Fibroblast of peridontal ligament (primary cell): ENCODE measurements around the gene TDRD12.
"Not testable (repeated sequence)": the region's sequence is repeated elsewhere in the genome, so short reads cannot be mapped to it uniquely, and the experiment has no call there.

Source experiments
- DNase-seq: peaks from one replicate; pipeline ENCODE4 v3.0.0-alpha.2; 2010; ENCODE audit errors: extremely low read depth

TDRD12 gene

DNA sequence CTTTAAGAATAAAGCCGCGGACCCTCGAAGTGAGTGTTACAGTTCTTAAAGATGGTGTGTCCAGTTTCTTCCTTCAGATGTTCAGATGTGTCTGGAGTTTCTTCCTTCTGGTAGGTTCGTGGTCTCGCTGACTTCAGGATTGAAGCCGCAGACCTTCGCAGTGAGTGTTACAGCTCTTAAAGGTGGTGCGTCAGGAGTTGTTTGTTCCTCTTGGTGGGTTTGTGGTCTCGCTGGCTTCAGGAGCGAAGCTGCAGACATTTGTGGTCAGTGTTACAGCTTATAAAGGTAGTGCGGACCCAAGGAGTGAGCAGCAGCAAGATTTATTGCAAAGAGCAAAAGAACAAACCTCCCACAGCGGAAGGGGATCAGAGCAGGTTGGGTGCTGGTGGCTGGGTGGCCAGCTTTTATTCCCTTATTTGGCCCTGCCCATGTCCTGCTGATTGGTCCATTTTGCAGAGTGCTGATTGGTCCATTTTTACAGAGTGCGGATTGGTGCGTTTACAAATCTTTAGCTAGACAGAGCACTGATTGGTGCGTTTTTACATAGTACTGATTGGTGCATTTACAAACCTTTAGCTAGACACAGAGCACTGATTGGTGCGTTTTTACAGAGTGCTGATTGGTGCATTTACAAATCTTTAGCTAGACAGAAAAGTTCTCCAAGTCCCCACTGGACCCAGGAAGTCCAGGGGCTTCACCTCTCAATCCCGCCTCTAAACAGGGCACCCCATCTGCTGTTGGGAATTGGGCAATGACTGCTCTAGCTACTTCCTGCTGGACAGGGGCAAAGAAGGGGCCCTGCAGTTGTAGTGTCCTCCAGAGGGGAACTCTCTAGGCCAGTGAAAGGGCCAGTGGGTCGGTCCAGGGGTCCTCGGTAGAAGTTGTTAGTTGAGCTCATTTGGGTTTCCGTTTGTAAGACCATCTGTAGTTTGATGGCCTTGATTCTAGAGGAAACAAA is 26.1 kb upstream of the TDRD12 start:
- not testable (repeated sequence) for DNase-seq

DNA sequence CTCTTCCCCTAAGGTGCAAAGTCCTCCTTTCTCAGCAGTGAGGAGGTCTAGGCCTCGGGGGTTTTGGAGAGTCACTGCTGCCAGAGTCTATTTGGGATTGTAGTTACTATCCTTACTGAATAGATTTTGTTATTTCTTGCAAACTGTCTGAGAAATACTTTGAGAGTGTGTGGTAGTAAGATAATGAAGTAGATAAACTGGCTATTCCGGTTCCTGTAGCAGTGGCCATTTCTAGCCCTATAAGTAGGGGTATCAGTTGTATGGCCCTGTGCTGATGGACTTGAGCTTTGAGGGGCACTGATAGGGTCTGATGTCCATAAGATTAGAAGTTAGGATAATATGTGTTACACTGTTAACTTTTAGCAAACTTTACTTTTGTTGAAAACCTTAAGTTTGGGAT is 25.3 kb upstream of the TDRD12 start:
- not testable (repeated sequence) for DNase-seq

DNA sequence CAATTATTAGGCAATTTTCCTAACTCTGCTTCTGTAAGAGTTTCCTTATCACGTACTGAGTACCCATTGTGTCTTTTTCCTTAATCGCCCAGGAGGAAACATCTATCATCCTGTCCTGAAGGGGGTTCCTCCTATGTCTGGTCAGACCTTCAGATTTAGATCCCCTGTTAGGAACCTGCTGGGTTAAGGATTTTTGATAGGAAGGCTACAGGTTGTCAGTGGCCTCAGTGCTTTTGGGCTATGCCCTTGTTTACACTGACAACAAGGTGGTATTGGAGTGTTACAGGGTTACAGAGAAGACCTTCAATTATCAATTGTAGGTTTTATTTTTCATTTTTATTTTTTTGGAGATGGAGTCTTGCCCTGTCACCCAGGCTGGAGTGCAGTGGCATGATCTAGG is 24.7 kb upstream of the TDRD12 start:
- not testable (repeated sequence) for DNase-seq

DNA sequence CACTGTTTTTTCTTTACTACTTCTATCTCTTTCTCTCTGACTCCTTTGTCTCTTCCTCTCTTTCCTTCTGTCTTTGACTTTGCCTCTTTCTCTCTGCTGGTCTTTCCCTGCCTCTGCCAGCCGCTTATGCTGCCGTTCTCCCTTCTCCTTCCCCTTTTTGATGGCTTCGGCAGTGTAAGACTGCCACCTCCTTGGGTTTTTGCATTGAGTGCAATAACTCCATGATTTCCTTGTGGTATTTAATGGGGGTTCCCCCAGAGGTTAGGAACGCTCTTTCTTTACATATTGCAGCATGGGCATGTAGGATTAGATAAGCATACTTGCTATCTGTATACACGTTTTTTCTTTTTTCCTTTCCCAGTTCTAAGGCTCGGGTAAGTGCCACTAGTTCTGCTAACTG is 24.1 kb upstream of the TDRD12 start:
- DNase-seq = not testable (repeated sequence)

DNA sequence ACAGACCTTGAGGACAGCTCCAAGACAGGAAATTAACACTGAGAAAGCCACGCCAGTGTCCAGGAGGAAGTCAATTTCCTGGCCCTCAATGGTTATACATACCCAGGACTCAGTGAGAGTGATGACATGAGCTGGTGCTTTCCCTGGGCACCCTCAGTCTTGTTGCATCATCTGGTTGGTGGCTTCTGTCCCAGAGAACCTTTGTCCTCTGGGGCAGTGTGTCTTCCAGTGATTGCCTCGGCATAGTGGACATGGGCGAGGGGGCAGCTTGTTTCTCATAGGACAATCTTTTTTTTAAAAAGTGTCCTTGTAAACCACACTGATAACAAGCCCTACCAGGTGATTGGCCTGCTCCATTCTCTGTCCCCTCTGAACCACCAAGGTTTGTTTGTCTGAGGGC is 22.8 kb upstream of the TDRD12 start:
- not testable (repeated sequence) for DNase-seq

- DNase-seq = not testable (repeated sequence)
Measured at GRCh38 chr19:32700129-32700528, 19.4 kb upstream of the TDRD12 start.

DNA sequence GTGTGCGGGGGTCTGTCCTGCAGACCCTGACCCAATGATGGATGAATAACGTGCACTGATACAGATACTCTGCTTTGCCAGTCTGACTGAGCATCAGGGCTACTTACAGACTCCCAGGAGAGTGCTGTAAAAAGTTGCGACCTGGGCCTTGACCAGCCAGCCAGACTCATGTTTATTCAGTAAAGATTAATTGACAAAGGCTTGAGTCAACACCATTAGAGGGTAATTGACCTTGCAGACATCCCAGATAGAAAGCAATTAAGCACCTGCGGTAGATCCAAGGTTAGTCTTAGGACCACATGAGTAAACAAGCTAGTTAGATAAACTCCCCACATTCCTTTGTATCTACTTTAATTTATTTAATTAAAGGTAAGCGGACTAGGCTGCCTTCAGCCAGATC is 17.6 kb upstream of the TDRD12 start:
- DNase-seq = no peak

- DNase-seq = not testable (repeated sequence)
Measured at GRCh38 chr19:32704006-32704405, 15.6 kb upstream of the TDRD12 start.

- DNase-seq = no peak
Measured at GRCh38 chr19:32708457-32708856, 11.1 kb upstream of the TDRD12 start.

DNA sequence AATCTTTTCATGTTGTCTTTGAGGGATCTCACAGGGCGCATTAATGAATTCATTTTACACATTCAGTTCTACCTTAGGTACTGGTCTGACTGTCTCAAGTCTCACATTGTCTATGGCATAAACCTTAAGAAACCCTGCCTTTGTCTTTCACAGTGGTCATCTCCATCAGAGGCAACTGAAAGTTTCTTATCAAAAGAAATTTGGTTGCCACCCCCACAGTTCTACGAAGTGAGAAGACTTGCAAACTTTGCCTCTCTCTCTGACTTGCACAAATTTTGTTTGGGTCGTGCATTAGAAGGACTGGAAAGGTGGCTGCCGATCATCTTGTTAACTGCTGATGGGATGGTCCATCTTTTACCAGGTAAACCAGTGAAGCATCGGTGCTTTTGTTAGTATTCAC is 10.5 kb upstream of the TDRD12 start:
- no peak for DNase-seq

GRCh38 chr19:32711747-32712146 is 7.8 kb upstream of the TDRD12 start:
- DNase-seq = no peak

GRCh38 chr19:32716203-32716602 is 3.4 kb upstream of the TDRD12 start:
- DNase-seq = not testable (repeated sequence)

GRCh38 chr19:32717496-32717895 is 2.1 kb upstream of the TDRD12 start:
- DNase-seq = no peak

DNA sequence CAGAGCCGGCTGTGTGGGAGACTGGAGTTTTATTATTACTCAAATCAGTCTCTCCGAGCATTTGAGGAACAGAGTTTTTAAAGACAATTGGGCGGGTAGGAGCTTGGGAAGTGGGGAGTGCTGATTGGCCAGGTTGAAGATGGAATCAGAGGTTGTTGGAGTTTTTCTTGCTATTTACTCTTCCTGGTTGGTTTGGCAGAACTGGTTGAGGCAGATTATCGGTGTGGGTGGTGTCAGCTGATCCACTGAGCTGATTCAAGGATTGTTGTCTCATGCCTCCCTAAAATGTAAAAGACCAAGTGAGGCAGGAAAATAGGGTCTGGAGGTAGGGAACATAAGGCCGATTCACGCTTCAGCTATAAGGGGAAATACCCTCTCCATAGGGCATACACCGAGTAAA is 1.3 kb upstream of the TDRD12 start:
- no peak for DNase-seq

- DNase-seq = no peak
Measured at GRCh38 chr19:32720216-32720935, 809 bp downstream of the TDRD12 start.

GRCh38 chr19:32720936-32721250 is 1.3 kb downstream of the TDRD12 start:
- no peak for DNase-seq

DNA sequence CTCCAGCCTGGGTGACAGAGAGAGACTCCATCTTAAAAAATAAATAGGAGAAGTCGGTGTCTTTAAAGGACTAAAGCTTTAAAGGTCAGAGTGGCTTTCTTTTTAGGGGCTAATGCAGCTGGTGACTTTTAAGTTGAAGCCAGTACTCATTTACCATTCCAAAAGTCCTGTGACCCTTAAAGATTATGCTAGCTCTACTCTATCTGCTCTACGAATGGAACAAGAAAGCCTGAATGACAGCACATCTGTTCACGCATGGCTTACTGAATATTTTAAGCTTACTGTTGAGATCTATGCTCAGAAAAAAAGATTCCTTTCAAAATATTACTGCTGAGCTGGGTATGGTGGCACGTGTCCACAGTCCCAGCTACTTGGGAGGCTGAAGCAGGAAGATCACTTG is 16.4 kb downstream of the TDRD12 start:
- no peak for DNase-seq

- DNase-seq = no peak
Measured at GRCh38 chr19:32743021-32743420, 23.5 kb downstream of the TDRD12 start.

DNA sequence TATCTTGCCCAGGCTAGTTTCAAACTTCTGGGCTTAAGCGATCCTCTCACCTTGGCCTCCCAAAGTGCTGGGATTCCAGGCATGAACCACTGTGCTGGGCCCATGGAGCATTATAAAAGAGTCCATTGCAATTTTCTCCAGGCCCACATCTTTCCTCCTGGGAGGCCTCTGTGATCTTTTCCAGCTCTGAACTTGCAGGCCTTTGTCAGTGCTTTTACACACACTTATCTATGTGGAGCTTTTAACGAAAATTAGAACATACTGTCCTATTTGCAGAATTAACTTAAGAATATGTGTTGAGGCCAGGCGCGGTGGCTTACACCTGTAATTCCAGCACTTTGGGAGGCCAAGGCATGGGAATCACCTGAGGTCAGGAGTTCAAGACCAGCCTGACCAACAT is 23.9 kb downstream of the TDRD12 start:
- no peak for DNase-seq

- no peak for DNase-seq
Measured at GRCh38 chr19:32744555-32745325, 25.2 kb downstream of the TDRD12 start.

DNA sequence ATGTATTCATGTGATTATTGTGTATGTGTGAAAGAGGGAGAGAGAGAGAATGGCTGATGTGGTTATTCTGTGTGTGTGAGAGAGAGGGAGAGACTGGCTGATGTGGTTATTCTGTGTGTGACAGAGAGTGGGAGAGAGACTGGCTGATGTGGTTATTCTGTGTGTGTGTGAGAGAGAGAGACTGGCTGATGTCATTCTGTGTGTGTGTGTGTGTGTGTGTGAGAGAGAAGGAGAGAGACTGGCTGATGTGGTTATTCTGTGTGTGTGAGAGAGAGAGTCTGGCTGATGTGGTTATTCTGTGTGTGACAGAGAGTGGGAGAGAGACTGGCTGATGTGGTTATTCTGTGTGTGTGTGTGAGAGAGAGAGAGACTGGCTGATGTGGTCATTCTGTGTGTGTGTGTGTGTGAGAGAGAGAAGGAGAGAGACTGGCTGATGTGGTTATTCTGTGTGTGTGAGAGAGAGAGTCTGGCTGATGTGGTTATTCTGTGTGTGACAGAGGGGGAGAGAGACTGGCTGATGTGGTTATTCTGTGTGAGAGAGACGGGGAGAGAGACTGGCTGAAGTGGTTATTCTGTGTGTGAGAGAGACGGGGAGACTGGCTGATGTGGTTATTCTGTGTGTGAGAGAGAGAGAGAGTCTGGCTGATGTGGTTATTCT is 26.2 kb downstream of the TDRD12 start:
- DNase-seq = peak; percentile 5
